GM12892 (cell line): Measurements from ENCODE around the gene OGFOD2.

Source experiments
- DNase-seq: peaks from one replicate; pipeline ENCODE4 v3.0.0; 2011; ENCODE audit not compliant: insufficient read length
- FAIRE-seq: peaks from 2 replicates; lab custom pipeline; 2011; peaks lifted over from hg19 to GRCh38; lab: Jason Lieb, UNC
- POLR2A ChIP-seq: IDR thresholded peaks from 2 replicates; pipeline ENCODE4 v1.6.1; 2011; ENCODE audit warnings: low read depth, low read length, control low read depth
- POLR2AphosphoS5 ChIP-seq: IDR thresholded peaks from 2 replicates; pipeline ENCODE4 v1.6.1; 2011; ENCODE audit warnings: low read depth, low read length, control low read depth
- TAF1 ChIP-seq: IDR thresholded peaks from 2 replicates; pipeline ENCODE4 v1.6.1; 2011; ENCODE audit warnings: low read depth, mild to moderate bottlenecking, control low read depth, low read length, borderline replicate concordance

The OGFOD2 gene

DNA sequence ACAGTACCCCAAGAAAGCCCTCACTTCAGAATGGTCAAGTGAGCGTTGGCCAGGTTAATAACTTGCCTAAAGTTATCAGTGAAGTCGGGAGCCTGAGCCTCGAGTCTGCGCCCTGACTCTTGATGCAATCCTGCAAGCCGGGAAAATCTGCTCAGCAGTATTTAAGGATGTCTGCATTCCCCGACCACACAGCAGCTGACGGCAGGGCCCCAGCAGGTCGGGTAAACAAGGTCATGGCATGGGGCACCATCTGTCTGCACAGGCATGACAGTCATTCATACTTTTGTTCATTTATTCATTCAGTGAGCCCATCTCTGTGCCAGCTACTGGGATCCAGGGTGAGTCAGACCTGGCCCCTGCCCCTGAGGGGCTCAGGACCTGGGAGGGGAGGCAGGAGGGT, 19.9 kb upstream of the OGFOD2 start:
- TF ChIP-seq POLR2A = no peak
- TF ChIP-seq TAF1 = no peak
- TF ChIP-seq POLR2AphosphoS5 = no peak
- DNase-seq = no peak
- no peak for FAIRE-seq

DNA sequence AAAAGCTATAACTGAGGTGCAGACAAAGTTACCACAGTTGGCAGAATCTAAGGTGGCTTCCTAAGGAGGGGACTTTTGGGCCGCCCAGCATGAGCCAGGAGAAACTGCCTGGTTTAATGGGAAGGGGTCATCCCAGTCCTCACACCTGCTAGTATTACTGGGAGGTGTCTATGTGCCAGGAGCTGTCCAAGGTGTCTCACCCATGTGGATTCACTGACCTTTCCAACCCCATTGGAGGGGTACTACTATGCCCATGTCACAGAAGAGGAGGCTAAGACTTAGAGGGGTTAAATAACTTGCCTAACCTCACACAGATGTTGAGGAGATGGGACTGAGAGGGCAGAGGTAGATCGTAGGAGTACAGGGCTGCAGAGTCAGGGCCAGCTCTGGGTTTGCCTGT, 19.0 kb upstream of the OGFOD2 start:
- DNase-seq (no peak), FAIRE-seq (no peak)
- TF ChIP-seq POLR2A (no peak), POLR2AphosphoS5 (no peak), TAF1 (no peak)

DNA sequence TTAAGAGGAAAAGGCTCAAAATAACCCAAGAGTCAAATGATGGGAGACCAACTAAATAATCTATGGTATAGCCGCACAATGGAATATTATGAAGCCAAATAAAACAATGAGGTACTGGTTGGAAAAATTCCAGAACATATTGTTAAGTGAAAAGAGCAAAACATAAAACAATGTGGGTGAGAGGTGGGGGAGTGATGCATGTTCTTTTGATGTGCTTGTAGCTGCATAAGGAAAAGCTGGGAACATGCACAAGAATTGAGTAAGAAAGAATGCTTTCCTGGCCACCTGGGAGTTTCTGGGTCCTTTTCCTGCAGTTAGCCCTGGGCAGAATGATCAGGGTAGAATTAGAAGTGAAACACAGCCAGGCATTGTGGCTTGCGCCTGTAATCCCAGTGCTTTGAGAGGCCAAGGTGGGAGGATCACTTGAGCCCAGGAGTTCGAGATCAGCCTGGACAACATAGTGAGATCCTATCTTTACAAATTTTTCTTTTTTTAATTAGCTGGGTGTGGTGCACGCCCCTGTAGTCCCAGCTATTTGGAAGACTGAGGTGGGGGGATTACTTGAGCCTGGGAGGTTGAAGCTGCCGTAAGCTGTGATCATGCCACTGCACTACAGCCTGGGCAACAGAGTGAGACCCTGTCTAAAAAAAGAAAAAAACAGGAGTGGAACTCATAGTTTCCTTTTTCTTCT, 16.7 kb upstream of the OGFOD2 start:
- no peak for DNase-seq
- FAIRE-seq = no peak
- no peak for TF ChIP-seq TAF1
- TF ChIP-seq POLR2AphosphoS5 = no peak
- no peak for TF ChIP-seq POLR2A

- DNase-seq (no peak), FAIRE-seq (no peak)
These were observed 15.4 kb upstream of the OGFOD2 start for GRCh38 chr12:122959566-122960192.

GRCh38 chr12:122960193-122960569, 14.9 kb upstream of the OGFOD2 start:
- TF ChIP-seq TAF1 (no peak), POLR2A (no peak), POLR2AphosphoS5 (no peak)
- FAIRE-seq (no peak), DNase-seq (no peak)

More at GRCh38 chr12:122959566-122960192, 15.4 kb upstream of the OGFOD2 start:
- TF ChIP-seq TAF1 (no peak), POLR2AphosphoS5 (no peak), POLR2A (no peak)

- TF ChIP-seq TAF1 (no peak), POLR2AphosphoS5 (no peak), POLR2A (no peak)
- FAIRE-seq = no peak
- DNase-seq = no peak
These were observed 13.3 kb upstream of the OGFOD2 start for GRCh38 chr12:122961531-122962329.

DNA sequence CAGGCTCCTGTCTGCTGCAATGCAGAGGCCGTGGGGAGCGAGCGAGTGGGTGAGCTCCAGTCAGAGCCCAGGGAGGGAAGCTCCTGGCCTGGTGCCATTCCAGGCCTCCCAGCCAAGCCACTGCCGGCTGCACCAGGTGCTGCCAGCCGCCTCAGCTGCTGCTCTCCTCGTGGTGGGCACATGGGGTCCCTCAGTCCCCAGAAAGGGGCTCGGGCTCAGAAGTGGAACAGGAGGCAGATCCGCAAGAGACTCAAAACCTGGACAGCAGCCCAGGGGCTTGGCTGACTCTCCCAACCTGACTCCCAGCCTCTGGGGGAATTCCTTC, 11.1 kb upstream of the OGFOD2 start:
- TF ChIP-seq TAF1 (no peak), POLR2AphosphoS5 (no peak), POLR2A (no peak)
- no peak for FAIRE-seq
- DNase-seq = no peak

DNA sequence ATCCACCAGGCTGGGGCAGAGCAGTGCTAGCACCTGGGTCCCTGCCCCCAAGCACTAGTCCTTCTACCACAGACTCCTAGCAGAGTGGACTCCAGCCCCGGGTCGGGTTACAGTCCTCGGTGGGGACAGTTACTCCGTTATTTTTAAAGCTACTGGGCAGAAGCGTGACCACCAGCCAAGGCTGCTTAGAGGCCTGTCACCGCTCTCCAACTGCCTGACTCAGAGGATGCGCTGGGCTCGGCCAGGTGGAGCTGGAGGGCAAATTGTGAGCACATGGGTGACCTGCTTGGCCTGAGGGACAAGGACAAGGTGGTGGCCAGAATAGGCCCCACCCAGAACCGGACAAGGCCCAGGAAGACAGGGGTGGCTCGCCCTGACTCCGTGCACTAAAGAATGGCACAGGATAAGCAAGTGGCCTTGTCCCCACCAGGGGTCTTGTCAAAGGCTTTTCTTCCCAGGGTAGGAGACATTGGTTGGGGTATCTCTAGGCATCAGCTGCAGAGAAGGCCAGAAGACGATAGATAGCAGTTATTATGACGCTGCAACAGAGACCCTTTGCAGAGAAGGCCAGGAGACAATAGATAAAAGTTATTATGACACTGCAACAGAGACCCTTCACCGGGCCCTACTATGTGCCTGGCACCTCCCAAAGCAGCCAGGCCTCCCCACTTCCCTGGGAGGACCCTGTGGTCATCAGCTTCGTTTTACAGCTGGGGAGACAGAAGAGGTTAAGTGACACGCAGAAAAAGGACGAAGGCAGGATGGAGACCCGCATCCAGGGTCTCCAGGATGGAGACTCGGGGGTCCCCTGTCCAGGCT, 10.4 kb upstream of the OGFOD2 start:
- no peak for DNase-seq
- FAIRE-seq = no peak
- no peak for TF ChIP-seq TAF1
- TF ChIP-seq POLR2A = no peak
- TF ChIP-seq POLR2AphosphoS5 = no peak

DNA sequence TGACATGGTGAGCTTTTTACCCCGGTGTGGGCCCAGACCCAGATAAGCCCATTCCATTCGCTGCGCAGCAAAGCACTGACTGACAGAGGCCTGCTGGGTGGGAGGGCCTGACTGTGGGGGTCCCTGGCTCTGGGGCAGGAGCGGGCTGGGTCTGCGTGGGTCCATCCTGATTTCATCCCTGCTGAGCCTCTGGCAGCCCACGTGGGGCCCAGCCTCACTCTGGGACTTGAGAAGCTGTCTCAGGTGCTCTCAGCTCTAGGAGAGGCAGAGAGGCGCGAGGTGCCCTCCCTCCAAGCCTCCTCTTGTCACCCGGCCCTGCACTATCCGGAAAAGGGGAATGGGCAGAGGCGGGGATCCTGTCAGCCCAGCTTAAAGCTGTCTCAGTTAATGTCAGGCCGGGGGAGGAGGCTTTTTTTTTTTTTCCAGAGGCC, 9.7 kb upstream of the OGFOD2 start:
- FAIRE-seq (no peak), DNase-seq (no peak)
- no peak for TF ChIP-seq POLR2AphosphoS5
- TF ChIP-seq TAF1 = no peak
- no peak for TF ChIP-seq POLR2A

DNA sequence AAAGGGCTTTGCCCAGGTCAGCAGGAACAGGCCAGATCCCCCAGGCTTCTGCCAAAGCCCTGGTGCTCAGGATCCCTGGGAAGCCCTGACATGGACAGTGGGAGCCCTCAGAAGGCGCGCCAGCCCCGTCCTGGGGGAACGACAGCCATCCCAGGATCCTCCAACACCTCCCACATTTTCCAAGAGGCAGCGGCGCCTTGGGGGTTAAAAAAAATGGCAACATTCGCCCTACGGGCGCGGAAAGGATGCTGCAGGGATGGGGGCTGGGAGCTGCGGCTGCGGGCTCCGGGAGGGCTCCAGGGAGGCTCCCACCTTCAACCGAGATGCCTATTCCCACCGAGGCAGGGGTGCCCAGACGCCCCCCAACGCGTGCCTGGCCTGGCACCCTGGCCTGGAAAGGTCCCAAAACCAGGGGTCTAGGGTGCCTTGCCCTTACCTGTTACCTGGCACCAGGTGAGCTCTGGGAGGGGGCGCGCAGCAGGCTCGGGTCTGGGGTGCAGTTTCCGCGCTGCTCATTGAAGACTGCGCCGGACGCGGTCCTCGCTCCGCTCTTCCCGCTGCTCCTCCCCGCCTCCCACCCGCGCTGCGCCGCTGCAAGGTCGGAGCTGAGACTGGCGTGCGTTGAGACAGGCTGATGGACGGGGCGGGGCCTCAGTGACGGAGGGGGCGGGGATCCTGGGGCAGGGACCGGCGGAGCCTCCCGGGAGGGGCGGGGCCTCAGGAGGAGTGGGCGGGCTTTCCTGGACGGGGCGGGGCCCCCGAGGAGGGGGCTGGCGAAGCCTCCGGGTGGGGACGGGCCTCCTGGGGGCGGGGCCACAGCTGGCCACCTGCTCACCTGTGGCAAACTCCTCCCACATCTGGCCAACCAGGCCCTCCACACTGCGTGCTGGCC, 8.9 kb upstream of the OGFOD2 start, which contains the start of gene ABCB9:
Gene ABCB9 (minus strand): TSS at position 613 of the 892 bp plus-strand sequence. CDS start 6,228 bp downstream, outside the sequence.
- TF ChIP-seq TAF1 = no peak
- DNase-seq (peak; percentile 97), FAIRE-seq (peak; percentile 98)
